Activated CD8-positive, alpha-beta memory T cell treated with anti-CD3 and anti-CD28 coated beads, Interleukin-2, amount 50 U/mL, for 4 hours (primary cell): ENCODE results near the gene DPCD.
"Not testable (repeated sequence)": the region's sequence is repeated elsewhere in the genome, so short reads cannot be mapped to it uniquely, and the experiment has no call there.

Source experiments
- DNase-seq: peaks from one replicate; pipeline ENCODE4 v3.0.0-alpha.2; 2020

The DPCD gene

DNA sequence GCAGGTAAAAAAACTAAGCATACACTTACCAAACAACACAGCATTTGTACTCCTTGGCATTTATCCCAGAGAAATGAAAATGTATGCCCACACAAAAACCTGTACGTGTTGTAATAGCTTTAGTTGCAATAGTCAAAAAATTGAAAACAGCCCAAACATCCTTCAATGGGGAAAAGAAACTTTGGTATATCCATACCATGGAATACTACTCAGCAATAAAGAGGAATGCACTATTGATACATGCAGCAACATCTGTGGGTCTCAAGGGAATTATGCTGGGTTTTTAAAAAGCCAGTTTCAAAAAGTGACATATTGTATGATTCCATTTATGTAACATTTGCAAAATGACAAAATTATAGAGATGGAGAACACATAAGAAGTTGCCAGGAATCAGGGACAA is 35.4 kb downstream of the DPCD start:
- DNase-seq, result no peak

GRCh38 chr10:101624526-101625102 is 36.5 kb downstream of the DPCD start:
- no peak for DNase-seq

DNA sequence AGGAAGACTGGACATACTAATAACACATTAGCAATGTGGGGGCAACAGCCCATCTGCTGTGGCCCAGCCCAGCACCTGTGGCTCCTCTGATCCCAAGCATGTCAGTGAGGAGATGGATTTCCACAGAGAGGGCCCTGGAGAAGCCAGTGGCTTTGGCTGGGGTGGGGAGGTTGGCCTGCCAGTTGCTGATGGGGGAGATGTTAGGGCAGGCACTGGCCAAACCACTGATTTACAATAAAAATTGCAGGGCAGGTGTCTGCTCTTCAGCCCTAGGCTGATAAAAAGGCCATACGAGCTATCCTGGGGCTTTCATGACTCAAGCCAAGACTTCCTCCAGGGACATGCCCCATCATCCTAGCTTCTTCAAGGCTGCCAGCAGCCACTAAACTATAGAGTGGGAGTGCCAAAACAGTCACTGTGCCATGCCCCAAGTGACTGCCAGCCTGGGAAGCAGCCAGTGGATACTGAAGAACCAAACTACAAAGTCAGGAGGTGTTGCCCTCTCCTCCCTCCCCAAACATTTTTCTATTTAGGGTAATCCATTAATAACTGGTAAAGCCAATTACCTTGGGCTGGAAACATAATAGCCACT is 37.8 kb downstream of the DPCD start:
- no peak for DNase-seq

DNA sequence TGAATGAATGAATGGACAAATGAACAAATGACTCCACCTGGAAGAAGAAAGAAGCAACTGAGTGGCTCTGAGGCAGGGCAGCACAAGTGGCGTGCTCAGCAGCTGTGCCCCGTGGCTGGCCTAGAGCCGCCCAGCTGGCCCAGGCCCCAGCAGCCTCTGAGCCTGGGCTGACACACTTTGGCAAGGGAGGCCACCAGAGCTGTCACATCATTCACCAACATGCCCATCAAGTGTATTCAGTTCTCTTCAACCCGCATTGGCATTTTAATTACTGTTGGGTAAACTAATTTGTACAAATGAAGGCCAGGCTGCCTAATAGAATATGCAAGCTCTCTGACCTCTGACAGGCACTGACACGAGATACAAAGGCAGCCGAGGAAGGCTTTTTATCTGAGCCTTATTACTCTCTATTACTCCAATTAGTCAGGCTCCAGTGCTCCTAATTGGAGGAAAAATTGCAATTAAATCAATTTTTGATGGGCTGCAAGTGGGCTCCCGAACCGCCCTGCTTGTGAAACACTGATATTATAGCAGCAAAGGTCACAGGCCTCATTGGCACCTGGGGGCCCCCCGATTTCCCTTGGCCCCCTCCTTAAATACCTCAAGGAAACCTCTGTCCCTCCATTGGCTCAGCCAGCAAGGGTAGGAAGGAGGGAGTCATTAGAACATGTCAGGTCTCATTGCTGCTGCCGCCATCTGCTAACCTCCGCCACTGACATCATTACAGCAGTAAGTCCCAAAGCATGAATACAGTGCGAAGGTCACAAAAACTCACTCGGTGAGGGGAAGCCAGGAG is 41.9 kb downstream of the DPCD start:
- no peak for DNase-seq

DNA sequence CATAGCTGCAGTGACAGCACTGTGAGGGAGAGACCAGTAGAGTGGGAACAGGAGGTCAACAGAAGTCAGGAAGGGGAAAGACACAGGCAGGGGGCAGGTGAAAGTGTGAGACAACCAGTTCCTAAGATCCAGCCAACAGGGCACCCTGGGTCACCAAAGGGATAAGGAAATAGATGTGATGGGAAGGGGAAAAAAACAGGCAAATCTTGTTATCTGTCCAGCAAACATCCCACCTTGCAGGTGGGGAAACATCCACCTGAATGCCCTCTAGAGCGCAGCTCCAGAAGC is 42.5 kb downstream of the DPCD start:
- no peak for DNase-seq

DNA sequence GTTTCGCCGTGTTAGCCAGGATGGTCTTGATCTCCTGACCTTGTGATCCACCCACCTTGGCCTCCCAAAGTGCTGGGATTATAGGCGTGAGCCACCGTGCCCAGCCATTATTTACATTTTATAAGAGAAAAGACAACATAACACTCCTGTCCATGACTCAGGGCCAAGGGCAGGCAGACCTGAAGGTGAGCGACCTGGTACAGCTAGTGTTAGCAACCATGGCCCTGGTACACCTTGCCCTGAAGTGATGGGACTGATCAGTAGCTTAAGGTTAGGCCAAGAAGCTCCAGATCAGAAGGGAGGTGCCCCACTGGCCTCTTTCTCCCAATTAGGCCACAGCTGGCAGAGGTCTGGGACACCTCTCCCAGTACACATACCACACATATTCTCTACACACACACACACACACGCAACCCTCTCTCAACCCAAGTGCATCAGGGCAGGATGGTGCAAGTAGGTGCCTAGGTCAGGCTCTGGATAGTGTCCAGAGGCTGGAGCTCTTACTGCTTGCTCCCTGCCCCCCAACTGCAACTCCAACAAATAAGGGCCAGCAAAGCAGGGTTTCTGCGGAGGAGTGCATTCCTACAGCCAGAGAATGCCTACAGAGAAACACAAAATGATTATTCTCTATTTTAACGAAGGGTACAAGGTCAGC is 43.8 kb downstream of the DPCD start:
- no peak for DNase-seq

- not testable (repeated sequence) for DNase-seq
Observed at GRCh38 chr10:101633510-101633909, 45.4 kb downstream of the DPCD start.

GRCh38 chr10:101639141-101639900 is 51.2 kb downstream of the DPCD start:
- DNase-seq, result no peak

- DNase-seq, result no peak
Observed at GRCh38 chr10:101643546-101643945, 55.4 kb downstream of the DPCD start.

DNA sequence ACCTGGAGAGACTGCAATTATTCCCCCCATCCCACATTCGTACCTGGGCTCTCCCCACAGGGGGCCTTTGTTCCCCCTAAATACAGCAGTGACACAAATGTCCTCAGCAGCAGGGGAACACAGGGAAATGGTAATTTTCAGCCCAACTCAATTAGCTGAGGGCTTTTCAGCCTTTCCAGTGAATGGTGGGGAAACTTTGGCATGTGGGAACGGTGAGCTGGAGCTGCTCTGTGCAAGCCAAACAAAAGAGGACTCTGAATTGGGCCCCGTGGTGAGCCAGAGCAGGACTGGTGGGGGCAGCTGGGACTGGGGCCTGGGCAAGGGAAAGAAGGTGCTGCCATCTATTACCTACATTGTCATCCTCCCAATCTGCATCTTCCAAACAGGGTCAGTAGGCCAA is 55.9 kb downstream of the DPCD start:
- DNase-seq, result no peak

- no peak for DNase-seq
Observed at GRCh38 chr10:101645659-101646058, 57.5 kb downstream of the DPCD start.

GRCh38 chr10:101646364-101646763 is 58.2 kb downstream of the DPCD start:
- no peak for DNase-seq

GRCh38 chr10:101647255-101647654 is 59.1 kb downstream of the DPCD start:
- no peak for DNase-seq

DNA sequence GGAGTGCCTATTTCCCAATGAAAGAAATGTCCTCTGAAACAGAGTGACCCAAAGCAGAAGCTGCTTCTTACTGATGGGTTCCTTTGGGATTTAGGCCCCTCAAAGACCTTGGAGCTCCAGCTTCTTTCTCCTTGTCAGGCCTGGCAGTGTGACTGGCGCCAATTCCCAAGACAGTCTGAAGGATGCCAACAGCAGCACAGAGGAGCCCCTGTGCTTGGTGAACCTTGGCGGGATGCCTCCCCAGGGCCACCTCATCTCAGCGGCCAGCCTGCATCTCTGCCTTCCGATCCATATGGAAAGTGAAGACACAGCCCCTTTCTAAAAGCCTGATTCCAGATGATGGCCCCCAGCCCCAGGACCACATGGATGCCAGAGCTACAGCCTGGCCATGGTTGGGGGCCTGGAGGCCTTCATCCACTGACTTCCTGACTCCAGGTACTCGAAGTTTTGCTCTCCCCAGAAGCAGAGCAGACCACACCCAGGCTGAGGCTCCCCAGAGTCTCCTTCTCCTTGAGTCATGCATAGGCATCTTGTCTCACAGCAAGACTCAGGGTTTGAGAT is 61.5 kb downstream of the DPCD start:
- DNase-seq, result no peak

- no peak for DNase-seq
Observed at GRCh38 chr10:101650863-101651262, 62.7 kb downstream of the DPCD start.

GRCh38 chr10:101651336-101651735 is 63.2 kb downstream of the DPCD start:
- DNase-seq, result no peak

- DNase-seq, result no peak
Observed at GRCh38 chr10:101653536-101653935, 65.4 kb downstream of the DPCD start.

DNA sequence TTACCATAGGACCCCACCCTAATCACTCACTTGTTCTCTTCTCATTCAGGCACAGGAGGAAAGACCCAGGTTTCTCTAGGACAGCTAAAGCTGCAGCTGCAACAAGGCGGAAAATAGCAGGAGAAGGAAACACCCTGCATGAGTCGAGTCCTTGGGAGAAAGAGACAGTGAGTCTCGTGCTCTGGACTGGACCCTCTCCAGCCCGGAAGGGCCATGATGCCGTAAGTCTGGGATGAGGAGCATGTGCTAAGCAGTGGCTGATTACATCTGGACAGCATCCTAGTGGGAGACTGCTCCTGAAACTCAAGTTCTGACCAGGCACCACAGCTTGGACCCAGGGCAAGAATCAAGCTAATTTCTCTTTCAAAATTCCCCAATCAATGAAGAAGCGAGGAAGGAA is 67.4 kb downstream of the DPCD start:
- DNase-seq, result no peak

DNA sequence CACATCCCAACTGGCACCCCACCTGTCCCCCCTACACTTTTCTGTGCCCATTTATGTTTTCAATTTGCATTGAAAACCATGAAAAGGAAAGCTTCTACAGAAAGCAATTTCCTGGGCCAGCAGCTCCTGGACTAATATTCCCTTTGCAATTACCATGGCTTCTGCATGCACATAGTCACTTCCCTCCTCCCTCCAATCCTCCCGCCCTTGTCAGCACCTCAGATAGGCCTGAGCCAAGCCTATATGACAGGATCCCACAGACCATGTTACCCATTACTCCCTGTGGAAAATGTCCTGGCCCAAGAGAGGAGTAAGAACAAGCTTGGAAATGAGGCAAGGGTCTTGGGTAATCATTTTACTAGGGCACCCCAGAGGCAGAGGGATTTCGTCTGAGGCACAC is 68.8 kb downstream of the DPCD start:
- no peak for DNase-seq

- no peak for DNase-seq
Observed at GRCh38 chr10:101658975-101659374, 70.9 kb downstream of the DPCD start.
